ENCODE data around the gene PEX7.

DNA sequence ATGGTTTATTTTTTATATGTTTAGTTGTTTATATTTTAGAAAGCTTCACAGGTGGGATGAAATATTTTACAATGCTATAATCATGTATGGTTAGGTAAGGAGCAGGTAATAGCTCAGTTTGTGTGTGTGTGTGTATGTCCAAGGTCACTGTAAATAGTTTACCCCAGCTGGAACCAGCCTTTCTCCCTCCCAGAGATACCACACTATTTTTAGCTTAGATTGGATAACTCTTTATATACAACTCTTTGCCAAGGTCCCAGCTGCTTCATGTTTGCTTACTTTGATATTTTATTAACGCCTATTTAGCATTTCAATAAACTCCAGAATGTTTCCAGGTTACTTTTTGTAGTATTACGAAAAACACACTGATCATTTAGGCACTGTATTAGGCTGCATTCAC, 1.8 kb upstream of the PEX7 start:
- TF ChIP-seq EGR1 (IDR thresholded peaks at IDR 0.05; ENCODE audit: low read depth): no peak
- TF ChIP-seq, protein P1, sequence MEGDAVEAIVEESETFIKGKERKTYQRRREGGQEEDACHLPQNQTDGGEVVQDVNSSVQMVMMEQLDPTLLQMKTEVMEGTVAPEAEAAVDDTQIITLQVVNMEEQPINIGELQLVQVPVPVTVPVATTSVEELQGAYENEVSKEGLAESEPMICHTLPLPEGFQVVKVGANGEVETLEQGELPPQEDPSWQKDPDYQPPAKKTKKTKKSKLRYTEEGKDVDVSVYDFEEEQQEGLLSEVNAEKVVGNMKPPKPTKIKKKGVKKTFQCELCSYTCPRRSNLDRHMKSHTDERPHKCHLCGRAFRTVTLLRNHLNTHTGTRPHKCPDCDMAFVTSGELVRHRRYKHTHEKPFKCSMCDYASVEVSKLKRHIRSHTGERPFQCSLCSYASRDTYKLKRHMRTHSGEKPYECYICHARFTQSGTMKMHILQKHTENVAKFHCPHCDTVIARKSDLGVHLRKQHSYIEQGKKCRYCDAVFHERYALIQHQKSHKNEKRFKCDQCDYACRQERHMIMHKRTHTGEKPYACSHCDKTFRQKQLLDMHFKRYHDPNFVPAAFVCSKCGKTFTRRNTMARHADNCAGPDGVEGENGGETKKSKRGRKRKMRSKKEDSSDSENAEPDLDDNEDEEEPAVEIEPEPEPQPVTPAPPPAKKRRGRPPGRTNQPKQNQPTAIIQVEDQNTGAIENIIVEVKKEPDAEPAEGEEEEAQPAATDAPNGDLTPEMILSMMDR (IDR thresholded peaks at IDR 0.05 in 2 of 3, conservative IDR thresholded peaks at IDR 0.05 in 1 of 3; ENCODE audit: borderline replicate concordance in 1 of 3, insufficient read depth in 1 of 3, low read depth in 2 of 3, low read length in 2 of 3): no peak
- TF ChIP-seq JUND (IDR thresholded peaks at IDR 0.05): no peak
- TF ChIP-seq EZH2phosphoT487 (IDR thresholded peaks at IDR 0.05; ENCODE audit: borderline replicate concordance): no peak
- no peak for TF ChIP-seq SIN3A (IDR thresholded peaks at IDR 0.05; ENCODE audit: low read depth)
- no peak for TF ChIP-seq POLR2AphosphoS5 (IDR thresholded peaks at IDR 0.05; ENCODE audit: low read depth, low read length)
- no peak for TF ChIP-seq RAD21 (IDR thresholded peaks at IDR 0.05; ENCODE audit: low read depth)
- TF ChIP-seq, protein P2, sequence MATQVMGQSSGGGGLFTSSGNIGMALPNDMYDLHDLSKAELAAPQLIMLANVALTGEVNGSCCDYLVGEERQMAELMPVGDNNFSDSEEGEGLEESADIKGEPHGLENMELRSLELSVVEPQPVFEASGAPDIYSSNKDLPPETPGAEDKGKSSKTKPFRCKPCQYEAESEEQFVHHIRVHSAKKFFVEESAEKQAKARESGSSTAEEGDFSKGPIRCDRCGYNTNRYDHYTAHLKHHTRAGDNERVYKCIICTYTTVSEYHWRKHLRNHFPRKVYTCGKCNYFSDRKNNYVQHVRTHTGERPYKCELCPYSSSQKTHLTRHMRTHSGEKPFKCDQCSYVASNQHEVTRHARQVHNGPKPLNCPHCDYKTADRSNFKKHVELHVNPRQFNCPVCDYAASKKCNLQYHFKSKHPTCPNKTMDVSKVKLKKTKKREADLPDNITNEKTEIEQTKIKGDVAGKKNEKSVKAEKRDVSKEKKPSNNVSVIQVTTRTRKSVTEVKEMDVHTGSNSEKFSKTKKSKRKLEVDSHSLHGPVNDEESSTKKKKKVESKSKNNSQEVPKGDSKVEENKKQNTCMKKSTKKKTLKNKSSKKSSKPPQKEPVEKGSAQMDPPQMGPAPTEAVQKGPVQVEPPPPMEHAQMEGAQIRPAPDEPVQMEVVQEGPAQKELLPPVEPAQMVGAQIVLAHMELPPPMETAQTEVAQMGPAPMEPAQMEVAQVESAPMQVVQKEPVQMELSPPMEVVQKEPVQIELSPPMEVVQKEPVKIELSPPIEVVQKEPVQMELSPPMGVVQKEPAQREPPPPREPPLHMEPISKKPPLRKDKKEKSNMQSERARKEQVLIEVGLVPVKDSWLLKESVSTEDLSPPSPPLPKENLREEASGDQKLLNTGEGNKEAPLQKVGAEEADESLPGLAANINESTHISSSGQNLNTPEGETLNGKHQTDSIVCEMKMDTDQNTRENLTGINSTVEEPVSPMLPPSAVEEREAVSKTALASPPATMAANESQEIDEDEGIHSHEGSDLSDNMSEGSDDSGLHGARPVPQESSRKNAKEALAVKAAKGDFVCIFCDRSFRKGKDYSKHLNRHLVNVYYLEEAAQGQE (IDR thresholded peaks at IDR 0.05; ENCODE audit: low read depth): no peak

All from HCT116 (cell line).